NCI-H2171 treated with DMSO at 0.1 percent for 48 hours (cell line): Measurements from ENCODE around the gene CDH11.

Source experiments
- DNase-seq: peaks from one replicate; lab custom pipeline; 2025; lab: John Stamatoyannopoulos, UW

The CDH11 gene

DNA sequence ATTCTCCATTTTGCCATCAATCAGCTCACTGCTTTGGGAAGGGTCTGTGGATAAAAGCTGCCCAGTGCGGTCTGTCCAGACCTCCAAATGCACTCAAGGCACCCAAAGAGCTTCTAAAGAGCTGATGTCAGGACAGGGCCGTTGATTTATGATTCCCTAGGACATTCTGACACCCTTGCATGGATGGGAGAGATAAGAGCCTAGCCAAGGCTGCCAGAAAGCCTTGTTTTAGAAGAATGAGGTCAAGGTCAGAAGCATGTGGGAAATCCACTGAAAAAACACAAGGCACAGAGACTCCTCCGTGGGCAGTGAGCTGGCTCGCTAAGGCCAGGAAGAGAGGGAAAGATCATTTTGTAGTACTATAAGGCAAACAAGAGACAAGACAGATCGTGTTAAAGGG, 214.0 kb downstream of the CDH11 start:
- DNase-seq = no peak

GRCh38 chr16:64903770-64904169, 218.1 kb downstream of the CDH11 start:
- DNase-seq = no peak

DNA sequence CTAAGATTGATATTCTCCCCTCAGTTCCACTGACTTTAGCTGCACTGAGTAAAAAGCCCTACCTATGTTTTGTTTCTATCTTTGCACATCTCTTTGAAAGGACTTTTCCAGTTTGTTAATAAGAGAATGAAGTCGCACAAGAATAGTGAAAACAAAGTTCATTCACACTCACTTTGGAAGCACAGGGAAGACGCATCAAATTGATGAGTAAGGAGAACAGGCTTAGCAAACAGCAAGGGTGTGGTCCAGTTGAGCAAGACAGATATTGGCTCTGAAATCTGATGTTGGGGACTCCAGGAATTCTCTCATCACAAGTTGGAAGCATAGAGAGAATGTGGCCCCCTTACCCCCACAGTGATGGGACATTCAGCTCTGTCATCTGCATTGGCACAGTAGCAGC, 221.3 kb downstream of the CDH11 start:
- DNase-seq = no peak

GRCh38 chr16:64900019-64900418, 221.8 kb downstream of the CDH11 start:
- DNase-seq = no peak

DNA sequence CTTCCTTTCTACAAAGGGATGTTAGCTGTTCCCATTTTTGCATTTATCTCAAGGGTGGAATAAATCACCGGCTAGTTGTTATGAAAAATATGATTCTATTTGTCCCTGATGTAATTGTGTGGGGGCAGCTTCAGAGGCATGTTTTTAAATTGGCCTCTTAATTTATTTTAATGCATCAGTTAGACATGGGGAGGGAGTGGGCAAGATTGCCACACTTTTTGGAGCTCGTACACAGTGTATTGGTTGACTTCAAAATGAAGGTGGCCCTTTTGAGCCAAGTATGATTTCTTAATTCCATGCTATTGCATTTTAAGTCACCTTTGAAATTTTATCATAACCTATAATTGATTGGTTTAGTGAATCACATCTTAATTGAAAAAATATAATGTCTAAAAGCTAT, 223.7 kb downstream of the CDH11 start:
- no peak for DNase-seq
